ENCODE data around the gene TRIM72. TPM values are rescaled to one million over a fixed set of nuclear protein-coding genes. Genes with fewer than 3 reads are reported as not detected.

TRIM72 gene
- total RNA-seq, 4 donors from 2014 or later = under 0.01 to 0.84 TPM; not detected in 2

GRCh38 chr16:31190818-31191444, 23.0 kb upstream of the TRIM72 start:
- Histone ChIP-seq H3K4me3 (no peak overlapping the region), H3K27ac (replicated peaks in 1 of 4) (no peak overlapping the region), H3K9me3 (no peaks in the 10 kb centered on the region), H3K4me1 (peaks cover 0 to 6% (median 0%) of the 10 kb centered on the region in 4 donors), H3K27me3 (no peaks in the 10 kb centered on the region), H3K36me3 (peaks cover 93 to 100% (median 98%) of the 10 kb centered on the region in 4 donors)
- intact Hi-C loops (cut with DNase I) = no loop called here
- DNase-seq (ENCODE audit: extremely low spot score) = no peak
- WGBS = 94% methylated on average over 17 of the region's 17 CpGs
- no peak for TF ChIP-seq POLR2AphosphoS5 (IDR thresholded peaks at IDR 0.05)
- TF ChIP-seq EP300 (IDR thresholded peaks at IDR 0.05) = no peak
- TF ChIP-seq POLR2A (IDR thresholded peaks at IDR 0.05; ENCODE audit: low read depth) = no peak
- TF ChIP-seq CTCF (IDR thresholded peaks at IDR 0.05) = no peak

GRCh38 chr16:31191697-31192428, 22.1 kb upstream of the TRIM72 start:
- Histone ChIP-seq H3K36me3 (peaks cover 91 to 100% (median 98%) of the 10 kb centered on the region in 4 donors), H3K9me3 (no peaks in the 10 kb centered on the region), H3K27ac (replicated peaks in 1 of 4) (no peak overlapping the region), H3K4me3 (no peak overlapping the region), H3K4me1 (peaks cover 0 to 2% (median 0%) of the 10 kb centered on the region in 4 donors), H3K27me3 (no peaks in the 10 kb centered on the region)
- 88% methylated on average over 5 of the region's 5 CpGs for WGBS
- no peak for DNase-seq (ENCODE audit: extremely low spot score)
- TF ChIP-seq EP300 (IDR thresholded peaks at IDR 0.05) (no peak), CTCF (IDR thresholded peaks at IDR 0.05) (no peak), POLR2A (IDR thresholded peaks at IDR 0.05; ENCODE audit: low read depth) (no peak), POLR2AphosphoS5 (IDR thresholded peaks at IDR 0.05) (no peak)
- intact Hi-C loops (cut with DNase I) = no loop called here

- Histone ChIP-seq H3K27me3 (no peaks in the 10 kb centered on the region), H3K4me1 (no peaks in the 10 kb centered on the region), H3K27ac (replicated peaks in 1 of 4) (no peak overlapping the region), H3K9me3 (no peaks in the 10 kb centered on the region), H3K36me3 (peaks cover 79 to 100% (median 95%) of the 10 kb centered on the region in 4 donors), H3K4me3 (no peak overlapping the region)
- TF ChIP-seq POLR2A (IDR thresholded peaks at IDR 0.05; ENCODE audit: low read depth) (no peak), CTCF (IDR thresholded peaks at IDR 0.05) (no peak), EP300 (IDR thresholded peaks at IDR 0.05) (no peak), POLR2AphosphoS5 (IDR thresholded peaks at IDR 0.05) (no peak)
- intact Hi-C loops (cut with DNase I) = no loop called here
- WGBS = 90% methylated on average over 16 of the region's 16 CpGs
- DNase-seq (ENCODE audit: extremely low spot score) = no peak
Observed at GRCh38 chr16:31192856-31193642, 20.9 kb upstream of the TRIM72 start.

GRCh38 chr16:31193874-31194273, 20.0 kb upstream of the TRIM72 start:
- no peak for DNase-seq (ENCODE audit: extremely low spot score)
- Histone ChIP-seq H3K9me3 (no peaks in the 10 kb centered on the region), H3K27ac (replicated peaks in 1 of 4) (no peak overlapping the region), H3K4me1 (no peaks in the 10 kb centered on the region), H3K36me3 (peaks cover 73 to 98% (median 95%) of the 10 kb centered on the region in 4 donors), H3K4me3 (no peak overlapping the region), H3K27me3 (no peaks in the 10 kb centered on the region)
- TF ChIP-seq CTCF (IDR thresholded peaks at IDR 0.05) (no peak), EP300 (IDR thresholded peaks at IDR 0.05) (no peak), POLR2AphosphoS5 (IDR thresholded peaks at IDR 0.05) (no peak), POLR2A (IDR thresholded peaks at IDR 0.05; ENCODE audit: low read depth) (no peak)
- 96% methylated on average over 2 of the region's 2 CpGs for WGBS
- intact Hi-C loops (cut with DNase I) = no loop called here
